HEK293 (cell line): ENCODE measurements around the gene MYCBPAP.

Experiments used
- ATF2 ChIP-seq: fragments of 450-650 bp; formaldehyde crosslinking; IDR thresholded peaks from 2 replicates; pipeline ENCODE4 v1.5.1; 2016; ENCODE audit warnings: missing biosample characterization, missing genetic modification characterization, low read depth
- GLIS1 ChIP-seq: fragments of 450-650 bp; formaldehyde crosslinking; IDR thresholded peaks from 2 replicates; pipeline ENCODE4 v1.5.1; 2016; ENCODE audit warnings: missing biosample characterization, missing genetic modification characterization
- KLF1 ChIP-seq: fragments of 450-650 bp; formaldehyde crosslinking; IDR thresholded peaks from 2 replicates; pipeline ENCODE4 v1.5.1; 2016; ENCODE audit warnings: missing biosample characterization, missing genetic modification characterization
- KLF10 ChIP-seq: fragments of 450-650 bp; IDR thresholded peaks from 2 replicates; pipeline ENCODE4 v1.5.1; 2018; ENCODE audit warnings: missing biosample characterization, mild to moderate bottlenecking, missing genetic modification characterization
- KLF16 ChIP-seq: fragments of 450-650 bp; formaldehyde crosslinking; IDR thresholded peaks from 2 replicates; pipeline ENCODE4 v1.5.1; 2017; ENCODE audit warnings: missing biosample characterization, missing genetic modification characterization
- OVOL3 ChIP-seq: fragments of 450-650 bp; formaldehyde crosslinking; IDR thresholded peaks from 2 replicates; pipeline ENCODE4 v1.5.1; 2016; ENCODE audit warnings: missing biosample characterization, missing genetic modification characterization
- RBAK ChIP-seq: fragments of 450-650 bp; formaldehyde crosslinking; IDR thresholded peaks from 2 replicates; pipeline ENCODE4 v1.5.1; 2016; ENCODE audit warnings: missing biosample characterization, missing genetic modification characterization
- SCRT1 ChIP-seq: fragments of 450-650 bp; formaldehyde crosslinking; IDR thresholded peaks from 2 replicates; pipeline ENCODE4 v1.5.1; 2016; ENCODE audit warnings: missing biosample characterization, missing genetic modification characterization, borderline replicate concordance
- TCF7L2 ChIP-seq: IDR thresholded peaks from 2 replicates; pipeline ENCODE4 v1.6.1; 2011; ENCODE audit warnings: low read depth, mild to moderate bottlenecking, inconsistent platforms, low read length, moderate library complexity, borderline replicate concordance
- TSHZ1 ChIP-seq: fragments of 450-650 bp; formaldehyde crosslinking; IDR thresholded peaks from 2 replicates; pipeline ENCODE4 v1.5.1; 2016; ENCODE audit warnings: missing biosample characterization, missing genetic modification characterization, borderline replicate concordance
- ZBTB10 ChIP-seq: fragments of 450-650 bp; formaldehyde crosslinking; IDR thresholded peaks from 2 replicates; pipeline ENCODE4 v1.5.1; 2016; ENCODE audit warnings: missing biosample characterization, missing genetic modification characterization
- ZBTB17 ChIP-seq: fragments of 450-650 bp; formaldehyde crosslinking; IDR thresholded peaks from 2 replicates; pipeline ENCODE4 v1.5.1; 2016; ENCODE audit warnings: missing biosample characterization, missing genetic modification characterization
- ZBTB21 ChIP-seq: fragments of 450-650 bp; formaldehyde crosslinking; IDR thresholded peaks from 2 replicates; pipeline ENCODE4 v1.5.1; 2017; ENCODE audit warnings: missing biosample characterization, missing genetic modification characterization
- ZNF114 ChIP-seq: fragments of 450-650 bp; formaldehyde crosslinking; IDR thresholded peaks from 2 replicates; pipeline ENCODE4 v1.5.0; 2017; ENCODE audit warnings: missing biosample characterization, missing genetic modification characterization
- ZNF132 ChIP-seq: fragments of 450-650 bp; formaldehyde crosslinking; IDR thresholded peaks from 2 replicates; pipeline ENCODE4 v1.5.1; 2017; ENCODE audit warnings: missing biosample characterization, missing genetic modification characterization, borderline replicate concordance
- ZNF148 ChIP-seq: fragments of 450-650 bp; formaldehyde crosslinking; IDR thresholded peaks from 2 replicates; pipeline ENCODE4 v1.5.0; 2017; ENCODE audit warnings: missing biosample characterization, missing genetic modification characterization, borderline replicate concordance
- ZNF214 ChIP-seq: fragments of 450-650 bp; formaldehyde crosslinking; IDR thresholded peaks from 2 replicates; pipeline ENCODE4 v1.5.1; 2017; ENCODE audit warnings: missing biosample characterization, mild to moderate bottlenecking, missing genetic modification characterization, borderline replicate concordance
- ZNF223 ChIP-seq: fragments of 450-650 bp; formaldehyde crosslinking; IDR thresholded peaks from 2 replicates; pipeline ENCODE4 v1.5.1; 2016; ENCODE audit warnings: missing biosample characterization, missing genetic modification characterization
- ZNF324 ChIP-seq: fragments of 450-650 bp; formaldehyde crosslinking; IDR thresholded peaks from 2 replicates; pipeline ENCODE4 v1.5.1; 2016; ENCODE audit warnings: missing biosample characterization, missing genetic modification characterization
- ZNF426 ChIP-seq: fragments of 450-650 bp; formaldehyde crosslinking; IDR thresholded peaks from 2 replicates; pipeline ENCODE4 v1.5.1; 2017; ENCODE audit warnings: missing biosample characterization, missing genetic modification characterization, mild to moderate bottlenecking, inconsistent platforms, moderate library complexity
- ZNF449 ChIP-seq: fragments of 450-650 bp; formaldehyde crosslinking; IDR thresholded peaks from 2 replicates; pipeline ENCODE4 v1.5.1; 2017; ENCODE audit warnings: missing biosample characterization, mild to moderate bottlenecking, missing genetic modification characterization, moderate library complexity
- ZNF510 ChIP-seq: fragments of 450-650 bp; formaldehyde crosslinking; IDR thresholded peaks from 2 replicates; pipeline ENCODE4 v1.5.1; 2018; ENCODE audit warnings: mild to moderate bottlenecking, missing genetic modification characterization, missing biosample characterization; ENCODE audit not compliant: insufficient replicate concordance
- ZNF513 ChIP-seq: fragments of 450-650 bp; IDR thresholded peaks from 2 replicates; pipeline ENCODE4 v1.5.1; 2018; ENCODE audit warnings: missing biosample characterization, missing genetic modification characterization
- ZNF548 ChIP-seq: fragments of 450-650 bp; formaldehyde crosslinking; IDR thresholded peaks from 2 replicates; pipeline ENCODE4 v1.5.1; 2016; ENCODE audit warnings: missing biosample characterization, missing genetic modification characterization
- ZNF792 ChIP-seq: fragments of 450-650 bp; formaldehyde crosslinking; IDR thresholded peaks from 2 replicates; pipeline ENCODE4 v1.5.1; 2016; ENCODE audit warnings: missing biosample characterization, missing genetic modification characterization

MYCBPAP gene

GRCh38 chr17:50541716-50542688, 33.8 kb downstream of the MYCBPAP start (continued):
- peak; percentile 42; the same call in 1 of the 2 replicates for TF ChIP-seq ZBTB10 (tag by site-specific recombination)
- TF ChIP-seq ZNF510 (tag by site-specific recombination): no peak
- TF ChIP-seq GLIS1 (tag by site-specific recombination): peak; percentile 25; the same call in 1 of the 2 replicates
- no peak; the same call in 1 of the 2 replicates for TF ChIP-seq KLF1
- no peak for TF ChIP-seq TSHZ1 (tag by site-specific recombination)
- no peak for TF ChIP-seq TCF7L2
- no peak for TF ChIP-seq OVOL3 (tag by site-specific recombination)
- TF ChIP-seq KLF10 (tag by site-specific recombination): peak; percentile 59
- no peak for TF ChIP-seq ZNF548 (tag by site-specific recombination)
- peak; percentile 82 for TF ChIP-seq ZBTB17
- no peak for TF ChIP-seq ZNF449
- TF ChIP-seq ZBTB21 (tag by site-specific recombination): no peak
- TF ChIP-seq ZNF214 (tag by site-specific recombination): no peak
- no peak for TF ChIP-seq ZNF426 (tag by site-specific recombination)
- no peak for TF ChIP-seq ZNF114 (tag by site-specific recombination)
- TF ChIP-seq ZNF148: no peak
- TF ChIP-seq RBAK (tag by site-specific recombination): no peak
- no peak for TF ChIP-seq ATF2 (tag by site-specific recombination)
- TF ChIP-seq ZNF513 (tag by site-specific recombination): no peak
- TF ChIP-seq ZNF132 (tag by site-specific recombination): no peak
- TF ChIP-seq SCRT1: no peak
- no peak for TF ChIP-seq ZNF324 (tag by site-specific recombination)
- no peak for TF ChIP-seq ZNF792
- TF ChIP-seq KLF16: peak; percentile 77
- no peak for TF ChIP-seq ZNF223 (tag by site-specific recombination)
